Peyer's patch (tissue), 4 donors: ENCODE measurements around the gene MICAL3.

Experiments used
- CTCF ChIP-seq, 6 experiments: fragments of 450-650 bp in 4 of 6; fragments of 200-600 bp in 2 of 6; sonication (generic) in 1 of 6; IDR thresholded peaks; one replicate each; pipeline ENCODE4 v1.5.1; 2017 to 2019; ENCODE audit warnings: antibody characterized with exemption in 6 of 6, mild to moderate bottlenecking in 3 of 6, moderate library complexity in 1 of 6
- POLR2A ChIP-seq, 2 donors: fragments of 450-650 bp; IDR thresholded peaks; one replicate each; pipeline ENCODE4 v1.5.1; 2017; ENCODE audit warnings: antibody characterized with exemption in 2 of 2, mild to moderate bottlenecking in 2 of 2, moderate library complexity in 2 of 2

DNA sequence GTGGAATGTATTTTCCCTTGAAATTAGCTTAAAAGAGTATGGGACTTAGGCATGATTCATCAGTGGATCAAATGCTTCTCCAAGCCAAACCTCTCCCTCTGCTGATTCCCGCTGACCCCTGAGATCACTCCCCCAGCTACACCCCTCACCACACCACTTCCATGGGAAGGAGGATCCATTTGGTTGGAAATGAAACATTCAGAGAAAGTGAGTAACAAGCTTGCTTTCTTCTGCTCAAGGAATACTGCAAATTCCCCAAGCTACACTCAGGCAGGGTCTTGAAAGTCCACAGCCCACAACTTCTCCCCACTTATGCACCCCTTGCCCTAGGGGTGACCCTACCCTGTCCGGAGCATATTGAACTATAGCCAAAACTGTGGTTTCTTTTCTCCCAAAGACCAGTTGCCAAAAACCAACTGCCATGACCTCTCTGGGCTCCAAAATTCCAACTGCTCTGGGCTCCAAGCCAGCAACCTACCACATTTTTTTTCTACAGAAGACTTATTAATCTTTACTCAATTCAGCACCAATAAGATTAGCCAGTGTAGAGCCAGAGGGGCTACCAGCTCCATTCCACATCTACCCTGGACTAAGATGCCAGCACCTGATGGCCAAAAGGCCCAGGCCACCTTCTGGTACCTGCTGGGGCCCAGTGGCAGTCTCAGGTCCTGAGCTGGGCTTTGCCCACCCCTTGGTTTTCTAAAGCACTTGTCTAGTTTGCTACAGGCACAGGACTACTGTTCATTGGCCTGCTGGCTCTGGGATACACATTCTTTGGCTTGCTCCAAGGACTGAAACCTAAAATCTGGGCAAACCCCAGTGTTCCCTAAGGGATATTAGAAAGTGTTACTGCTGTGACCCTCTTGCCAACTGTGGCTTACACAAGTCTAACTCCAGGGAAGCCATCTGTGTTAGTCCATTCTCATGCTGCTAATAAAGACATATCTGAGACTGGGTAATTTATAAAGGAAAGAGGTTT lies 101.1 kb downstream of the MICAL3 start:
- TF ChIP-seq CTCF (IDR thresholded peaks at IDR 0.05) (no peak), POLR2A (IDR thresholded peaks at IDR 0.05) (no peak)
